Ishikawa (cell line): ENCODE data around the gene ATXN1.

Experiments used
- MAX ChIP-seq: IDR thresholded peaks from 2 replicates; pipeline ENCODE4 v1.6.1; 2012
- NFIC ChIP-seq: IDR thresholded peaks from 2 replicates; pipeline ENCODE4 v1.6.1; 2012

- TF ChIP-seq MAX (no peak), NFIC (no peak)
These were observed 125.9 kb downstream of the ATXN1 start for GRCh38 chr6:16635291-16635809.
